Vagina (tissue), 2 donors: Measurements from ENCODE around the gene MYOZ3.

Source experiments
- CTCF ChIP-seq, 3 experiments: fragments of 450-650 bp in 2 of 3; fragments of 200-600 bp in 1 of 3; sonication (generic) in 1 of 3; IDR thresholded peaks; one replicate each; pipeline ENCODE4 v1.5.1; 2017 to 2019; ENCODE audit warnings: antibody characterized with exemption in 3 of 3, mild to moderate bottlenecking in 2 of 3, moderate library complexity in 2 of 3
- POLR2AphosphoS5 ChIP-seq, 2 donors: sonication (generic); formaldehyde crosslinking; IDR thresholded peaks; one replicate each; pipeline ENCODE4 v1.9.0; 2017; ENCODE audit warnings: antibody characterized with exemption in 2 of 2, mild to moderate bottlenecking in 2 of 2, low read depth in 1 of 2; ENCODE audit not compliant: insufficient read depth in 1 of 2

DNA sequence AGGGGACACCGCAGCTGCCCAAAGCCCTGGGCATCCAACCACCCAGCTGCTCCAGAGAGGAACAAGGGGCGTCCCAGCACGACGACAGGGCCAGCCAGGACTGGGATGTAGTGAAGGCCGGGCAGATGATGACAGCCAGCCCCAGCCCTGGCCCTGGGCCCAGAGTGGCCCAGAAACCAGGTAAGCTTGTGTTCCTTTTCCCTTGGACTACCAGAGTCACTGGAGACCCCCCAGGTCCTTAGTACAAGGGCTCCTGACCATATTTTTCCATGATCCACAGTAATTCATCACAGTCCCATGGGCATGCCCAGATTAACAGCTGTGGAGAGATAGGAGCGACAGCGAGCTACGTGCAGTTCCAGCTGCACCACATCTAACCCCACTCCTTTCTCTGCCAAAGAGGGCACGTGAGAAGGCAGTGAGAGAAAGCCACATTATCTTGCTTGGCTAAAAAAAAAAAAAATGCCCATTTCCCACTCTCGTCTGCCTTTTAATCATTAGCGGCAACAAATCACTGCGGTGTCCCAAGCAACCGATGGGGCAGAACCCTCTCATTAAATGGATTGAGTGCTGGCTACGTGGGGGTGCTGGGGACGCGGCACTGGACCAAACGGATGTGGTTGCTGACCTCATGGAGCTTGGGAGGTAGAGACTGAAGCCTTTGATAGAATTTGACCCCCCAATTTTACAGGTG is 42.3 kb upstream of the MYOZ3 start:
- TF ChIP-seq CTCF (IDR thresholded peaks at IDR 0.05) (no peak), POLR2AphosphoS5 (IDR thresholded peaks at IDR 0.05; ENCODE audit: insufficient read depth in 1 of 2, low read depth in 1 of 2) (no peak)
